ENCODE data around the gene MZF1. TPM values are rescaled to one million over a fixed set of nuclear protein-coding genes. Genes with fewer than 3 reads are reported as not detected.
"Not testable (repeated sequence)": the region's sequence is repeated elsewhere in the genome, so short reads cannot be mapped to it uniquely, and the experiment has no call there.

MZF1 gene
- 10.9 TPM for total RNA-seq
- long read RNA-seq, partial matches to known transcripts: 7 of 14 reads
- long read RNA-seq, other reads (novel, unspliced or antisense): 2 of 14 reads

GRCh38 chr19:58572818-58573657, at the start of gene MZF1:
TSS of gene MZF1 (minus strand) at chr19:58573335. CDS start at chr19:58571389, 1,946 bp downstream.
- H3K27me3 ChIP-seq (ENCODE audit: low read depth): no peaks in the 10 kb centered on the region
- no peak for TF ChIP-seq CTCF (IDR thresholded peaks at IDR 0.05; ENCODE audit: borderline replicate concordance)
- intact Hi-C loops (cut with micrococcal nuclease): no loop called here
- H3K9me3 ChIP-seq (replicated peaks): no peaks in the 10 kb centered on the region
- H3K4me1 ChIP-seq: peaks cover 46% of the 10 kb centered on the region
- peak within 1 kb of the TSS; percentile 95 for H3K27ac ChIP-seq (replicated peaks)
- peak within 1 kb of the TSS; percentile 80 for H3K4me3 ChIP-seq
- H3K36me3 ChIP-seq: peaks cover 27% of the 10 kb centered on the region
- peak; percentile 99 for DNase-seq

- H3K9me3 ChIP-seq (replicated peaks); H3K27me3 ChIP-seq (ENCODE audit: low read depth); intact Hi-C loops (cut with micrococcal nuclease); H3K36me3 ChIP-seq; H3K4me3 ChIP-seq; H3K27ac ChIP-seq (replicated peaks); DNase-seq; H3K4me1 ChIP-seq: not testable (repeated sequence)
Measured at GRCh38 chr19:58607213-58607612, 34.1 kb upstream of the MZF1 start.

- H3K4me1 ChIP-seq; H3K27ac ChIP-seq (replicated peaks); H3K4me3 ChIP-seq; H3K27me3 ChIP-seq (ENCODE audit: low read depth); intact Hi-C loops (cut with micrococcal nuclease); DNase-seq; H3K9me3 ChIP-seq (replicated peaks); H3K36me3 ChIP-seq: not testable (repeated sequence)
- TF ChIP-seq CTCF (IDR thresholded peaks at IDR 0.05; ENCODE audit: borderline replicate concordance): peak; percentile 28
Measured at GRCh38 chr19:58606251-58606896, 33.2 kb upstream of the MZF1 start.

GRCh38 chr19:58586133-58586765, 13.1 kb upstream of the MZF1 start:
- no peak for TF ChIP-seq CTCF (IDR thresholded peaks at IDR 0.05; ENCODE audit: borderline replicate concordance)
- Histone ChIP-seq H3K4me3 (no peak overlapping the region), H3K4me1 (peaks cover 7% of the 10 kb centered on the region), H3K27ac (replicated peaks) (no peak overlapping the region), H3K27me3 (ENCODE audit: low read depth) (no peaks in the 10 kb centered on the region), H3K36me3 (peaks cover 28% of the 10 kb centered on the region), H3K9me3 (replicated peaks) (no peaks in the 10 kb centered on the region)
- intact Hi-C loops (cut with micrococcal nuclease): no loop called here
- DNase-seq: no peak

GRCh38 chr19:58585442-58586132, 12.5 kb upstream of the MZF1 start:
- DNase-seq: no peak

More at GRCh38 chr19:58585442-58586132, 12.5 kb upstream of the MZF1 start:
- Histone ChIP-seq H3K36me3 (peaks cover 28% of the 10 kb centered on the region), H3K4me3 (no peak overlapping the region), H3K27me3 (ENCODE audit: low read depth) (no peaks in the 10 kb centered on the region), H3K27ac (replicated peaks) (no peak overlapping the region), H3K4me1 (peaks cover 13% of the 10 kb centered on the region), H3K9me3 (replicated peaks) (no peaks in the 10 kb centered on the region)
- intact Hi-C loops (cut with micrococcal nuclease): no loop called here
- no peak for TF ChIP-seq CTCF (IDR thresholded peaks at IDR 0.05; ENCODE audit: borderline replicate concordance)

Measured in left ventricle myocardium inferior (tissue), 1 donor.